H1 (cell line): Measurements from ENCODE around the gene CNOT3. TPM values are rescaled to one million over a fixed set of nuclear protein-coding genes. Genes with fewer than 3 reads are reported as not detected.

Experiments used
- CTCF ChIA-PET: fragments of 300-600 bp; sonication (Branson Sonifier 250); formaldehyde crosslinking; loops from one replicate; lab custom pipeline; 2021; ENCODE audit not compliant: partially characterized antibody; lab: Charles Lee
- POLR2A ChIA-PET: fragments of 300-600 bp; sonication (Branson Sonifier 250); formaldehyde crosslinking; loops from one replicate; lab custom pipeline; 2021; ENCODE audit warnings: inconsistent platforms; ENCODE audit not compliant: partially characterized antibody; lab: Charles Lee
- DNase-seq, 2 experiments: peaks; one replicate each; pipeline versions ENCODE4 v3.0.0 to v3.0.0-alpha.2; 2010 to 2022; ENCODE audit warnings: low spot score in 2 of 2, low read depth in 1 of 2, mixed read lengths in 1 of 2
- FAIRE-seq: peaks from 2 replicates; lab custom pipeline; 2011; peaks lifted over from hg19 to GRCh38; lab: Jason Lieb, UNC
- H2AFZ ChIP-seq: 2 replicates; pipeline ENCODE4 v1.8.1; 2012; ENCODE audit warnings: low read length, inconsistent platforms
- H2AK5ac ChIP-seq: 2 replicates; pipeline ENCODE4 v1.6.1; 2013; ENCODE audit warnings: low read depth, low read length
- H2BK120ac ChIP-seq: replicated peaks from 2 replicates; pipeline ENCODE3; 2013; ENCODE audit warnings: low read depth, low read length, inconsistent platforms
- H2BK12ac ChIP-seq: 2 replicates; pipeline ENCODE4 v1.6.1; 2013; ENCODE audit warnings: low read depth, low read length
- H2BK15ac ChIP-seq: 2 replicates; pipeline ENCODE4 v1.6.1; 2013; ENCODE audit warnings: low read length
- H2BK20ac ChIP-seq: 2 replicates; pipeline ENCODE4 v1.6.1; 2013; ENCODE audit warnings: low read length
- H2BK5ac ChIP-seq: 2 replicates; pipeline ENCODE4 v1.6.1; 2013; ENCODE audit warnings: low read depth, low read length
- H3K14ac ChIP-seq: 2 replicates; pipeline ENCODE4 v1.6.1; 2013; ENCODE audit warnings: inconsistent platforms; ENCODE audit not compliant: insufficient read length
- H3K18ac ChIP-seq: 2 replicates; pipeline ENCODE4 v1.6.1; 2013; ENCODE audit warnings: low read length; ENCODE audit errors: extremely low read depth
- H3K23ac ChIP-seq: 2 replicates; pipeline ENCODE4 v1.6.1; 2013; ENCODE audit warnings: inconsistent platforms; ENCODE audit not compliant: insufficient read length
- H3K23me2 ChIP-seq: 2 replicates; pipeline ENCODE4 v1.6.1; 2013; ENCODE audit warnings: low read depth, low read length
- H3K27ac ChIP-seq: 2 replicates; pipeline ENCODE4 v1.6.1; 2011; ENCODE audit warnings: low read depth, low read length, inconsistent platforms
- H3K27me3 ChIP-seq, 4 experiments: replicated peaks in 1 of 4; 1 replicate in 1 of 4; 2 replicates in 3 of 4; pipeline versions ENCODE4 v1.6.1 to v1.8.1; 2011 to 2013; ENCODE audit warnings: low read length in 3 of 4, mild to moderate bottlenecking in 3 of 4, inconsistent platforms in 2 of 4, mixed read lengths in 2 of 4, moderate library complexity in 1 of 4; ENCODE audit not compliant: control insufficient read depth in 3 of 4, insufficient read depth in 3 of 4; ENCODE audit errors: extremely low read depth in 1 of 4
- H3K36me3 ChIP-seq, 4 experiments: 2 replicates each; pipeline versions ENCODE4 v1.6.1 to v1.8.1; 2011 to 2013; ENCODE audit warnings: mild to moderate bottlenecking in 4 of 4, low read length in 3 of 4, moderate library complexity in 2 of 4, control low read depth in 1 of 4, inconsistent platforms in 1 of 4; ENCODE audit not compliant: insufficient read depth in 4 of 4, control insufficient read depth in 2 of 4
- H3K4ac ChIP-seq: replicated peaks from 2 replicates; pipeline ENCODE3; 2013; ENCODE audit warnings: low read length, low read depth, mixed read lengths, inconsistent platforms; ENCODE audit not compliant: insufficient read length
- H3K4me1 ChIP-seq, 4 experiments: replicated peaks in 1 of 4; 1 replicate in 1 of 4; 2 replicates in 3 of 4; pipeline versions ENCODE4 v1.6.1 to v1.8.1; 2011 to 2013; ENCODE audit warnings: low read length in 3 of 4, inconsistent platforms in 2 of 4, mixed read lengths in 1 of 4; ENCODE audit not compliant: insufficient read depth in 4 of 4, control insufficient read depth in 3 of 4
- H3K4me2 ChIP-seq, 2 experiments: 2 replicates each; pipeline versions ENCODE4 v1.6.1 to v1.8.1; 2011 to 2013; ENCODE audit warnings: low read depth in 2 of 2, low read length in 2 of 2, control low read depth in 1 of 2, inconsistent platforms in 1 of 2, mild to moderate bottlenecking in 1 of 2; ENCODE audit not compliant: insufficient read depth in 1 of 2
- H3K4me3 ChIP-seq, 4 experiments: fragments of 200-600, 300-600 bp in 1 of 4; sonication (generic), shearing (Covaris generic), sonication (Bioruptor Twin) in 1 of 4; 2 replicates each; pipeline versions ENCODE4 v1.5.1 to v1.8.1; 2011 to 2016; ENCODE audit warnings: low read length in 4 of 4, low read depth in 3 of 4, control low read depth in 2 of 4, inconsistent platforms in 2 of 4, mild to moderate bottlenecking in 2 of 4, mixed read lengths in 1 of 4, moderate library complexity in 1 of 4; ENCODE audit not compliant: insufficient read depth in 2 of 4; ENCODE audit errors: extremely low read depth in 1 of 4
- H3K56ac ChIP-seq: replicated peaks from 2 replicates; pipeline ENCODE3; 2013; ENCODE audit warnings: low read depth, mild to moderate bottlenecking, mixed read lengths, low read length, inconsistent platforms; ENCODE audit not compliant: insufficient read length
- H3K79me1 ChIP-seq: 2 replicates; pipeline ENCODE4 v1.6.1; 2013; ENCODE audit warnings: low read depth, low read length, control low read depth
- H3K79me2 ChIP-seq, 2 experiments: 2 replicates each; pipeline versions ENCODE4 v1.6.1 to v1.8.1; 2012 to 2013; ENCODE audit warnings: low read length in 2 of 2, mild to moderate bottlenecking in 2 of 2, inconsistent platforms in 1 of 2; ENCODE audit not compliant: insufficient read depth in 2 of 2, control insufficient read depth in 1 of 2
- H3K9ac ChIP-seq, 4 experiments: replicated peaks in 1 of 4; 1 replicate in 1 of 4; 2 replicates in 3 of 4; pipeline versions ENCODE4 v1.6.1 to v1.8.1; 2011 to 2013; ENCODE audit warnings: low read depth in 3 of 4, low read length in 3 of 4, control low read depth in 2 of 4, mild to moderate bottlenecking in 2 of 4, moderate library complexity in 2 of 4, inconsistent platforms in 1 of 4; ENCODE audit errors: extremely low read depth in 1 of 4
- H3K9me3 ChIP-seq, 2 experiments: 2 replicates each; pipeline versions ENCODE4 v1.6.1 to v1.8.1; 2012 to 2013; ENCODE audit warnings: mild to moderate bottlenecking in 2 of 2, moderate library complexity in 2 of 2, control low read depth in 1 of 2, inconsistent platforms in 1 of 2, low read depth in 1 of 2, low read length in 1 of 2, mixed read lengths in 1 of 2; ENCODE audit not compliant: insufficient read depth in 2 of 2
- H4K20me1 ChIP-seq, 2 experiments: replicated peaks in 1 of 2; 2 replicates each; pipeline versions ENCODE3 to v1.8.1; 2011 to 2013; ENCODE audit warnings: inconsistent platforms in 2 of 2, low read length in 2 of 2, mild to moderate bottlenecking in 1 of 2; ENCODE audit not compliant: insufficient read depth in 2 of 2, control insufficient read depth in 1 of 2
- H4K5ac ChIP-seq: 2 replicates; pipeline ENCODE4 v1.6.1; 2013; ENCODE audit warnings: low read length, low read depth, mixed read lengths, inconsistent platforms; ENCODE audit not compliant: insufficient read length
- H4K8ac ChIP-seq: 2 replicates; pipeline ENCODE4 v1.8.0; 2013; ENCODE audit warnings: mild to moderate bottlenecking, moderate library complexity, low read length, inconsistent platforms; ENCODE audit not compliant: insufficient read depth; ENCODE audit errors: extremely low read depth
- H4K91ac ChIP-seq: replicated peaks from 2 replicates; pipeline ENCODE3; 2013; ENCODE audit warnings: low read length, mixed read lengths, inconsistent platforms; ENCODE audit not compliant: insufficient read length
- CTBP2 ChIP-seq: IDR thresholded peaks from 2 replicates; pipeline ENCODE4 v1.7.0; 2011; ENCODE audit warnings: borderline replicate concordance, mild to moderate bottlenecking, moderate library complexity, mixed read lengths, low read length; ENCODE audit not compliant: insufficient read depth, insufficient read length
- KDM4A ChIP-seq: IDR thresholded peaks from one replicate; pipeline ENCODE4 v1.7.1; 2012; ENCODE audit warnings: low read depth, mild to moderate bottlenecking, moderate library complexity, low read length, inconsistent platforms; ENCODE audit not compliant: severe bottlenecking
- MAFK ChIP-seq: IDR thresholded peaks from 2 replicates; pipeline ENCODE4 v1.6.1; 2012; ENCODE audit warnings: low read depth, mild to moderate bottlenecking, improper control_type of control experiment, low read length
- MAX ChIP-seq: IDR thresholded peaks from 2 replicates; pipeline ENCODE4 v1.6.1; 2012; ENCODE audit warnings: inconsistent platforms
- SAP30 ChIP-seq: fragments of 300-600 bp; sonication (generic); IDR thresholded peaks from 2 replicates; pipeline ENCODE4 v1.7.1; 2012; ENCODE audit warnings: low read length, moderate library complexity, mild to moderate bottlenecking, inconsistent platforms; ENCODE audit not compliant: insufficient read depth, insufficient replicate concordance
- SP1 ChIP-seq: IDR thresholded peaks from 2 replicates; pipeline ENCODE4 v1.6.1; 2011; ENCODE audit warnings: low read depth, low read length
- SP4 ChIP-seq: IDR thresholded peaks from 2 replicates; pipeline ENCODE4 v1.6.1; 2012; ENCODE audit warnings: low read length, inconsistent platforms
- TAF1 ChIP-seq: IDR thresholded peaks from 2 replicates; pipeline ENCODE4 v1.6.1; 2011; ENCODE audit warnings: mild to moderate bottlenecking, low read depth, low read length
- TAF7 ChIP-seq: optimal IDR thresholded peaks from 2 replicates; pipeline ENCODE3; 2011; ENCODE audit warnings: low read depth, mild to moderate bottlenecking, inconsistent platforms, low read length, moderate library complexity, borderline replicate concordance
- TCF12 ChIP-seq: IDR thresholded peaks from 2 replicates; pipeline ENCODE4 v1.6.1; 2011; ENCODE audit warnings: low read depth, mild to moderate bottlenecking, low read length
- YY1 ChIP-seq: IDR thresholded peaks from 2 replicates; pipeline ENCODE4 v1.6.1; 2011; ENCODE audit warnings: low read depth, mild to moderate bottlenecking, low read length
- WGBS, 2 experiments: shearing (Covaris generic) in 1 of 2; methylation state at CpG; one replicate each; pipeline versions ENCODE4 v1.1.6 to v1.1.7; 2013 to 2015; ENCODE audit warnings: low lambda C conversion rate in 2 of 2, mixed read lengths in 2 of 2, inconsistent platforms in 1 of 2, low coverage in 1 of 2, missing lambda C conversion rate in 1 of 2; ENCODE audit not compliant: insufficient replicate concordance in 2 of 2, insufficient coverage in 1 of 2, insufficient read length in 1 of 2; ENCODE audit errors: extremely low coverage in 1 of 2, missing lambda C conversion rate in 1 of 2; 5-methylcytosine and 5-hydroxymethylcytosine counted together
- polyA plus RNA-seq, 7 experiments: library from polyadenylated mRNA; depleted of rRNA in 3 of 7; stranded (reverse) in 5 of 7; unstranded in 2 of 7; fragments of >200 nt in 5 of 7; fragments of 200-250 nt in 2 of 7; gene quantifications; 1 replicate in 5 of 7; 2 replicates in 1 of 7; 4 replicates in 1 of 7; pipeline versions ENCODE4 v1.2.1 to v1.2.3, GENCODE V29; 2011 to 2013; ENCODE audit warnings: missing spikeins in 2 of 7, mixed read lengths in 2 of 7
- total RNA-seq: library from RNA; stranded (reverse); fragmentation: NEBNext Ultra II Directional; extraction: Animal tissue kit (Norgen Biotek cat#: 25700); gene quantifications from 2 replicates; pipeline ENCODE4 v1.2.1, GENCODE V29; 2021

The CNOT3 gene
- total and polyA plus RNA-seq, 2 of the 8 experiments (the other 6 are each of a cell fraction or from before 2014, with no cell fraction given) = 21.2 to 86.4 TPM

GRCh38 chr19:54164369-54165068, 27.0 kb downstream of the CNOT3 start:
- Histone ChIP-seq H3K79me2 (no peaks in the 10 kb centered on the region), H2AFZ (peak overlapping the region; percentile 58; the same call in 1 of the 2 replicates), H3K27ac (no peak overlapping the region), H3K18ac (peak overlapping the region; percentile 87; the same call in 1 of the 2 replicates), H3K9me3 (no peaks in the 10 kb centered on the region), H3K4me3 (peak overlapping the region; percentile 18 to 62 (median 44)), H2BK15ac (0 out of 2 replicates have a peak overlapping the region, but pooled peaks have one; percentile 46), H3K4ac (peak overlapping the region; percentile 78), H3K4me2 (peak overlapping the region; percentile 82 to 94), H3K14ac (no peak overlapping the region), H4K20me1 (peaks cover 0 to 11% of the 10 kb centered on the region in 2 experiments), H3K9ac (peak overlapping the region in 1 of 4 experiments; percentile 15; a peak in 2 of 7 replicates), H2BK20ac (no peak overlapping the region), H3K36me3 (no peaks in the 10 kb centered on the region), H4K8ac (no peak overlapping the region; the same call in 1 of the 2 replicates), H3K56ac (peak overlapping the region; percentile 59), H3K4me1 (peaks cover 0 to 19% (median 8%) of the 10 kb centered on the region in 4 experiments; a peak in 4 of 7 replicates), H4K5ac (no peak overlapping the region), H2BK120ac (no peak overlapping the region), H2BK5ac (no peak overlapping the region), H3K79me1 (0 out of 2 replicates have a peak, but pooled peaks cover 3% of the 10 kb centered on the region), H3K23me2 (peaks cover 12% of the 10 kb centered on the region), H4K91ac (no peak overlapping the region), H3K27me3 (peaks cover 0 to 10% (median 4%) of the 10 kb centered on the region in 4 experiments; a peak in 4 of 7 replicates), H2AK5ac (no peak overlapping the region), H3K23ac (no peak overlapping the region), H2BK12ac (no peak overlapping the region)
- WGBS, 2 experiments = 13% methylated on average over 31 of the region's 37 CpGs; no CpG with 5 or more reads in 1 of the 2 experiments
- TF ChIP-seq MAFK (no peak), TCF12 (no peak), KDM4A (peak; percentile 51), MAX (no peak), SP4 (peak; percentile 80), TAF7 (no peak), SP1 (peak; percentile 28; the same call in 1 of the 2 replicates), SAP30 (no peak), CTBP2 (no peak), YY1 (no peak), TAF1 (peak; percentile 37; the same call in 1 of the 2 replicates)
- ChIA-PET CTCF (interaction anchor here (1.0 kb wide), 2 partner anchors 101 to 133 kb away, joined by 3 to 5 read pairs; no protein-coding TSS in a partner anchor), POLR2A (interaction anchor here (0.6 to 4.0 kb wide), 17 partner anchors 8 to 256 kb away, joined by 3 to 28 read pairs (median 4); partner anchors contain the start of genes CNOT3, PRPF31, RPS9 and TFPT)
- FAIRE-seq (no peak), DNase-seq (peak; percentile 76 to 99)
